ENCODE measurements around the gene PKHD1. TPM values are rescaled to one million over a fixed set of nuclear protein-coding genes. Genes with fewer than 3 reads are reported as not detected.
"Not testable (repeated sequence)": the region's sequence is repeated elsewhere in the genome, so short reads cannot be mapped to it uniquely, and the experiment has no call there.

Gene PKHD1
- total RNA-seq, 1 experiment from 2014 or later: not detected

- in situ Hi-C loops (cut with HindIII; ENCODE audit: low sequenced_read_pairs): no loop called here
- DNase-seq (ENCODE audit: low spot score): peak; percentile 58
Observed at GRCh38 chr6:51959744-51960383, 127.5 kb downstream of the PKHD1 start.

DNA sequence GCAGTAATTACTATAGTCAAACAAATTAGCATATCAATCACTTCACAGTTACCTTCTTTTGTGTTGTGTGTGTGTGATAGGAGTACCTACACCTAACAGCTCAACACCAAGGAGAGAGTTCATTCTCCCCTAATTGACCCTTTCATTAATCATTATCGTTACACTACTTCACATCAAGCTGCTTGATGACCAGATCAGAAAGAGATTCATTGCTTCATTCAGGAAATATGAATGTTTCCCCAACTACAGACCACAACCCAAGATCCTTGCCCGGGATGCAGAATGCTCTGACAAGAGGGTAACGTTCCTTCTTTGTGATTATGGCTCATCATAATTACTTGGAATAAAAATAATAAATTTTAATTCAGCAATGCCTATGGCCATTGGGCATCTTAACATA is 132.7 kb downstream of the PKHD1 start:
- DNase-seq (ENCODE audit: low spot score): no peak
- in situ Hi-C loops (cut with HindIII; ENCODE audit: low sequenced_read_pairs): no loop called here

DNA sequence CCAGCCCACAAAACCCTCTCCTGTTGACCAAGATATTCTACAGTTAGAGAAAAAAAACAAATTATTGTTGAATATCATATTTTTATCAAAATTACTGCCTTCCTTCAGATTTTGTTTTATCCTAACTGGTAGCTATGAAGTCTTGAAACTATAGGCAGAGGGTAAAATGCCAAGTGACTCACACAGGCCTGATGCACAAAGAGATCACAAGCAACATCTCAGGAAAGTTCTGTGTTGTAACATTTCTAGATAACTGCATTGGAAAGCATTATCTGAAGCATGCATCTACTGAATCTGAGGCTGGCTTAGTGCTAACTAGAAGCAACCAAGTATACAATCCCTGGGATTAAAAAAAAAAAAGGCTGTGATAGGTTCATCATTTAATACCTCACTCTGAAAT is 134.2 kb downstream of the PKHD1 start:
- DNase-seq (ENCODE audit: low spot score): no peak
- in situ Hi-C loops (cut with HindIII; ENCODE audit: low sequenced_read_pairs): no loop called here

- in situ Hi-C loops (cut with HindIII; ENCODE audit: low sequenced_read_pairs): no loop called here
- DNase-seq (ENCODE audit: low spot score): no peak
Observed at GRCh38 chr6:51951924-51952323, 135.5 kb downstream of the PKHD1 start.

DNA sequence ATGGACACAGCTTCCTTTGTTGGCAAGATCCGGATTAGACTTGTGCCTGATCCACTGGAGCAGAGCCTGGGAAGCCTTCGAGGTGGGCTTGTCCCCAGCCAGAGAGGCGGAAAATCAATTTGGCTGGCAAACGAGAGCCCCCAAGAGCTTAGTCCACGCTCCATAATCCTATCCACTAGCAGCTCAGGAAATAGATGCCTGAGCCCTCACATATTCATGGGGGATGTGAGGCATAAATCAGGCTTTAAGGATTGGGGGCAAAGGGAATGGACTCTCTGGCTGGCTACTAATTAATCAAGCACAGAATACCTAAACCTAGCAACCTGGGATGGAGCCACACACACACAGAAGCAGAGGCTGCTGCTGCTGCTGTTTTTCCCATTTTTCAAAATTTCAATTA is 137.9 kb downstream of the PKHD1 start:
- in situ Hi-C loops (cut with HindIII; ENCODE audit: low sequenced_read_pairs): no loop called here
- no peak for DNase-seq (ENCODE audit: low spot score)

- in situ Hi-C loops (cut with HindIII; ENCODE audit: low sequenced_read_pairs); DNase-seq (ENCODE audit: low spot score): not testable (repeated sequence)
Observed at GRCh38 chr6:51939695-51940094, 147.7 kb downstream of the PKHD1 start.

DNA sequence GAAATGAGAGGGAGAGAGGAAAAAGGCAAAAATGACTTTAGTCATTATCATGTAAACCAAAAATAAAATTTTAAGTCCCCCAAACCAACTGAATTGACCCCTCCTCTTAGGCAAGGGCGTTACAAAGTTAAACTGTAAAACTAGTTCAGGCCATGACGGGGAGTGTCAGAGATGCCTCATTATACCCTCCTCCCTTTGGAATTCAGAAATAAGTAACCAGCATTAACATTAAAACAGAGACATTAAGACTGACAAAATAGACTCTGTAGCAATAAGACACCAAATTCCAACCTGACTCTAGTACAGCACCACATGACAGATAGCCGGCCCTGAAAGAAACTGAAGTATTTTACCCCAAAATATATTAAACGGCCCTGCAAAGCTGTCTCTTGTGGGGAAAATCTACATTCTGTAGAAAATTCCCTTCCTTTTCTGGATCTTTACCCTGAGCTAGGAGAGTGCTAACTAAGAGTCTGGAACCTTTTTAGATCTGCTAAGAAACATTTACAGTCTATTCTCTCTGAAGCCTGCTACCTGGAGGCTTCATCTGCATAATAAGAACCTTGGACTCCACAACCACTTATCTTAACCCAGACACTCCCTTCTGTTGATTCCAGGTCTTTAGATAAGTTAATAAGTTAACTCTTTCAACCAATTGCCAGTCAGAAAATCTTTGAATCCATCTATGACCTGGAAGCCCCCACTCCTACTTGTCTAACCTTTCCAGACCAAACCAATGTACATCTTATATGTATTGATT is 150.7 kb downstream of the PKHD1 start:
- in situ Hi-C loops (cut with HindIII; ENCODE audit: low sequenced_read_pairs): no loop called here
- no peak for DNase-seq (ENCODE audit: low spot score)

DNA sequence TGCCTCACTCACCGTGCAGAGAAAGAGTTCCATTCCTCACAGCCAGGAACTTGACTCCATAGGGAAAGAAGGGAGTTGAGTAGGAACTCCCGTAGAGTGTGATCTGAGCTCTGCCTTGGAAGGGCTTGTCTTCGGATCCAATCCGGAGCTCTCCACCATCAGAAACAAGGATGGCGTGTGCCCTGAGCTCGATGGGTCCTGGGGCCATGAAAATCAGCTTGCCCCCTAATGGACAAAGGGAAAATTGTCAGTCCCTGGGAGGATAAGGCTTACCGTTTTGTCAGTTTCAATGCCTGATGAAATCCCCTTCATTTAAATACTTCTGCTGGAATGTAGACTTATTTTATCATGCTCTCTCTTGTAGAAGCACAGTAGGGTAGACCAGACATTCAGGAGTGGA is 153.3 kb downstream of the PKHD1 start:
- DNase-seq (ENCODE audit: low spot score): no peak
- in situ Hi-C loops (cut with HindIII; ENCODE audit: low sequenced_read_pairs): no loop called here

DNA sequence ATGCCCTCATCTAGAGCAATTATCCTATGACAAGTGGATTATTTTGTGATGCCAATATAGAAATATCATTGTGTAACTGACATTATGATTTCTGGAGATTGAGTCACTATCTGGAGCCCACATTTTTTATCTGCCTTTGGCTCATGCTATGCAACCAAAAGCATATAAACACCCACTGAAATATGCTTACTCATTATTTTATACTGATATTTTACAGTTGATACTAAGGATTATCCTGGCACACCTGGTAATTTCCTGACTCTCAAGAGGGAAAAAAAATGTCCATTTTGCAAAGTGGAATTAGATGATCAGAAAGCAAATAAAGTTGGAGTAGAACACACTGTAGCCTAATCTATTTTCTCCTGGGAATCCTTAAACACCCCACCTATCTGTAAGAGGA is 154.5 kb downstream of the PKHD1 start:
- no peak for DNase-seq (ENCODE audit: low spot score)
- in situ Hi-C loops (cut with HindIII; ENCODE audit: low sequenced_read_pairs): no loop called here

DNA sequence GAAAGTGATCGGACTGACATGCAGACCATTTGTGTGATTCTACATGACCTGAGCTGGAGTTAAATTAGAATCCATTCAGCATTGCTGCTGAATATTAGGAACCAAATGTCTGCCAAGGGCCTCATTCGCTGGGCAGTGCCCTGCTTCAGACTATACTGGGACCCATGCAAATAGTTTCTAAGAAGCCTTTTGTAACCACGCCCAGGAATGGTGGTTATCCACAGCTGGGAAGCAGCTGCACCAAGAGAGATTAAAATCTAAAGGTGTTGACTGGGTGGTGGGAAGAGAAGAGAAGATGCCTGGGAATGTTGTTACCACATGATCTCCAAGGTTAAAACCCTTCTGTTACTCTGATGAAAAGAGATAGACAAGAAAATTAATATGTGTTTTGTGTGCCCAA is 156.8 kb downstream of the PKHD1 start:
- in situ Hi-C loops (cut with HindIII; ENCODE audit: low sequenced_read_pairs): no loop called here
- DNase-seq (ENCODE audit: low spot score): no peak

GRCh38 chr6:51929934-51930574 is 157.4 kb downstream of the PKHD1 start:
- no peak for DNase-seq (ENCODE audit: low spot score)
- in situ Hi-C loops (cut with HindIII; ENCODE audit: low sequenced_read_pairs): no loop called here

DNA sequence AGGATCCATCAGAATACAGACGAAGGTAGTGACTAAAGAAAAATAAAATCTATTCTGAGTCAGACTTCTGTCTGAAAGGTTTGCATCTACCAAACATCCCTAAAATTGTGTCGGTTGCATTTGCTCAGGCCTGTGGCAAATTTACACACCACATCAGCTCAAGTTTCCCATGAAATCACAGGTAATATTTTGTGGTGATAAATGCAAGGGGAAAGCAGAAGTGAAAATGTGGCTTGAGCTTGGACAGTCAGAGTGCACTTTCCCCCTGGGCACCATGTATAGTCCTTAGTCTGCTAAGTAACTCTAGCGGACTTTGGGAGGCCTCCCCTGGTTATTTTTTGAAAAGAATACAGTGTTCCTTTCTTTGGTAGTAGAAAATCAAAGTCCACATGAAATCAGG is 159.1 kb downstream of the PKHD1 start:
- no peak for DNase-seq (ENCODE audit: low spot score)
- in situ Hi-C loops (cut with HindIII; ENCODE audit: low sequenced_read_pairs): no loop called here

DNA sequence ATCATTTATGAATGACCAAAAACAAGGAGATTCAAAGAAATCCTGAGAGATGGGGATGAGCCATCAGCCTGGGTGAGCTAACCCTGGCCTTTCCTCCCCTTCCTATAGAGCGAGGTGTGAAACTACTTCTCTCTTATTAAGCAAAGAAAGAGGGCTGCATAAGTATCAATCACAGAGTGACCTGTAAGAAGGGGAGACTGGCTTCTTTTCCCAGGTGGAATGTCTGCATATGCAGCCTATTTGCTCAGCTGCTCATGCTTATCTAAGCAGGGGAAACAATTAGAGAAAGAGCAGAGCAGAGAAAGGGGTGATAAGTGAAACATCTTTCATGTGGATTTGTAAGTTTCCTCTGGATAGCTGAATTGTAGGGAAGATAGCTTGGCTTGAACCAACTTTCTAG is 160.0 kb downstream of the PKHD1 start:
- DNase-seq (ENCODE audit: low spot score): no peak
- in situ Hi-C loops (cut with HindIII; ENCODE audit: low sequenced_read_pairs): no loop called here

- in situ Hi-C loops (cut with HindIII; ENCODE audit: low sequenced_read_pairs): no loop called here
- no peak for DNase-seq (ENCODE audit: low spot score)
Observed at GRCh38 chr6:51926125-51926524, 161.3 kb downstream of the PKHD1 start.

- DNase-seq (ENCODE audit: low spot score); in situ Hi-C loops (cut with HindIII; ENCODE audit: low sequenced_read_pairs): not testable (repeated sequence)
Observed at GRCh38 chr6:51922479-51922878, 164.9 kb downstream of the PKHD1 start.

DNA sequence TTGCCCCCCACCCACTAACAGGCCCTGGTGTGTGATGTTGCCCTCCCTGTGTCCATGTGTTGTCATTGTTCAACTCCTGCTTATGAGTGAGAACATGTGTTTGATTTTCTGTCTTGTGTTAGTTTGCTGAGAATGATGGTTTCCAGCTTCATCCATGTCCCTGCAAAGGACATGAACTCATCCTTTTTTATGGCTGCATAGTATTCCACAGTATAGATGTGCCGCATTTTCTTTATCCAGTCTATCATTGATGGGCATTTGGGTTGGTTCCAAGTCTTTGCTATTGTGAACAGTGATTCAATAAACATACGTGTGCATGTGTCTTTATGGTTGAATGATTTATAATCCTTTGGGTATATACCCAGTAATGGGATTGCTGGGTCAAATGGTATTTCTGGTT is 169.1 kb downstream of the PKHD1 start:
- in situ Hi-C loops (cut with HindIII; ENCODE audit: low sequenced_read_pairs); DNase-seq (ENCODE audit: low spot score): not testable (repeated sequence)

DNA sequence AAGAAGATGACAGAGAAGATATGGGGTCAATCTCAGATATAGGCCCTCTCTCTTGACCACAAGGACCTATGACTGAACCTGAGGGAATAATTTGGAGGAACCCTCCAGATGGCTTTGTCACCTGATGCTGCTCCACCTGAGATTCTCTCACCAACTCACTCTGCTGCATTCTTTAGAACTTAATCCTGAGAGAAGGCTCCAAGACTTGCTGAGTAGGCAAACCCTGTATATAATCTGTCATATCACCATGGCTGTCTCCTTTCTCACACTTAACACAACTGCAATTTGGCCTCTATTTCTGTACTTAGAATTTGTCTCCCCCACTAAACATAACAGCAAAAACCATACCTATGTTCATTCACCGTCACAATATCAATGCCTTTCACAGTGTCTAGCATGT is 172.3 kb downstream of the PKHD1 start:
- no peak for DNase-seq (ENCODE audit: low spot score)
- in situ Hi-C loops (cut with HindIII; ENCODE audit: low sequenced_read_pairs): no loop called here

DNA sequence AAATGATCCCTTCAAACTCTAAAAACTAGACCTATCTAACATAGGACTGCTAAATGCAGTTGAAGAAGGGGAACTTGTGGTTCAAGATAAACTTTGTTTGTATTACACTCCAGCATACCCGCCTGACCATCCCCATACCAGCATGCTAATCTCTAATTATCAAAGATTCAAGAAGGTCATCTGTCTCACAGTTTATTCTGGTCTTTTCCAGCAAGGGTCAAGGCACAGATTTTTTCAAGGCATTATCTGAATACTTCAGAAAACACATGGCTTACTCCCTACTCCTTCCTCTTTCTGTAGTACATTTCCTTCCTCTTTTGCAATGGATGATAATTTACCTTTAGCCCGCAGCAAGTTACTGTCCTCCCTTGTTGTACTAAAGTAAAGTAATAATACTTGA is 174.1 kb downstream of the PKHD1 start:
- in situ Hi-C loops (cut with HindIII; ENCODE audit: low sequenced_read_pairs): no loop called here
- DNase-seq (ENCODE audit: low spot score): no peak

DNA sequence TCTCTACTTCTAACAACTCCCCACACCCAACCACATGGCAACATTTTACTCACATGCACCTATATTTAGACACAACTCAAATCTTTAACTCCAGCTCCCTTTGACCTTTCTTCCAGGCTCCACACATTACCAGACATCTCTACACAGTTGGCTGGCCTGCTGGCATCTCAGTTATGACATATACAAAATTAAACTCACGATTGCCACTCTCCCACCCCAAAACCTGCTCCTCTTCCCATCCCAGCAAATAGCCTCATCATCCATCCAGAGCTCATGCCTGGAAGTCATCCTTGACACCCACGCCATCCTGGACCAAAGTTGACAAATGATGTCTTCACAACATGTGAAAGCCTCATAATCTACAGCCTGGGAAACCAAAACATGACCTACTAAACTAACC is 176.6 kb downstream of the PKHD1 start:
- DNase-seq (ENCODE audit: low spot score): no peak
- in situ Hi-C loops (cut with HindIII; ENCODE audit: low sequenced_read_pairs): no loop called here

- no peak for DNase-seq (ENCODE audit: low spot score)
- in situ Hi-C loops (cut with HindIII; ENCODE audit: low sequenced_read_pairs): no loop called here
Observed at GRCh38 chr6:51908243-51908642, 179.2 kb downstream of the PKHD1 start.
